ENCODE data around the gene FAM236B.
"Not testable (repeated sequence)": the region's sequence is repeated elsewhere in the genome, so short reads cannot be mapped to it uniquely, and the experiment has no call there.

DNA sequence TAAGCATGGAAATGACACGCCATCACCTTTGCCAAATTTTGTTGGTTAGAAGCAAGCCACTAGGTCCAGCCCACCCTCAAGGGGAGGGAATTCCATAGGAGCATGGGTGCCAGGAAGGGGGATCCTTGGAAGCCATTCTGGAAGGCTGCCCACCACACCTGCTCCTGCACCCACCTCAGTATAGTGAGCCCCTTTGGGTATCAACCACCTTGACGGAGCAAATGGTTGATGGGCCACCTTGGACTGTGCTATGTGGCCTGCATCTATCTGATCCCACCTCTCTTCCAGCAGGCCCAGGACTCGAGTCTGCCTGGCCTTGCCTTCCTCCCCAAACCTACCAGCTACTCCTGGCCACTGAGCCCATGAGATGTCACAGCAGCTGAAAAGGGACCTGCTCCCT is 7.9 kb upstream of the FAM236B start:
- TF ChIP-seq, protein P1, sequence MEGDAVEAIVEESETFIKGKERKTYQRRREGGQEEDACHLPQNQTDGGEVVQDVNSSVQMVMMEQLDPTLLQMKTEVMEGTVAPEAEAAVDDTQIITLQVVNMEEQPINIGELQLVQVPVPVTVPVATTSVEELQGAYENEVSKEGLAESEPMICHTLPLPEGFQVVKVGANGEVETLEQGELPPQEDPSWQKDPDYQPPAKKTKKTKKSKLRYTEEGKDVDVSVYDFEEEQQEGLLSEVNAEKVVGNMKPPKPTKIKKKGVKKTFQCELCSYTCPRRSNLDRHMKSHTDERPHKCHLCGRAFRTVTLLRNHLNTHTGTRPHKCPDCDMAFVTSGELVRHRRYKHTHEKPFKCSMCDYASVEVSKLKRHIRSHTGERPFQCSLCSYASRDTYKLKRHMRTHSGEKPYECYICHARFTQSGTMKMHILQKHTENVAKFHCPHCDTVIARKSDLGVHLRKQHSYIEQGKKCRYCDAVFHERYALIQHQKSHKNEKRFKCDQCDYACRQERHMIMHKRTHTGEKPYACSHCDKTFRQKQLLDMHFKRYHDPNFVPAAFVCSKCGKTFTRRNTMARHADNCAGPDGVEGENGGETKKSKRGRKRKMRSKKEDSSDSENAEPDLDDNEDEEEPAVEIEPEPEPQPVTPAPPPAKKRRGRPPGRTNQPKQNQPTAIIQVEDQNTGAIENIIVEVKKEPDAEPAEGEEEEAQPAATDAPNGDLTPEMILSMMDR (IDR thresholded peaks at IDR 0.05) = not testable (repeated sequence)
- TF ChIP-seq ZFX (IDR thresholded peaks at IDR 0.05; ENCODE audit: borderline replicate concordance) = not testable (repeated sequence)
